AG04450 (cell line): ENCODE results near the gene PPP2R2C. TPM values are rescaled to one million over a fixed set of nuclear protein-coding genes. Genes with fewer than 3 reads are reported as not detected.

Experiments used
- CTCF ChIA-PET: fragments of 300-600, 350-600 bp; formaldehyde crosslinking; extraction: SDS; loops from one replicate; lab custom pipeline; 2022; ENCODE audit warnings: antibody characterized with exemption, inconsistent platforms; lab: Charles Lee
- POLR2A ChIA-PET: fragments of 350-600 bp; formaldehyde crosslinking; extraction: SDS; loops from one replicate; lab custom pipeline; 2021; ENCODE audit warnings: antibody characterized with exemption, inconsistent platforms; lab: Yijun Ruan, JAX
- DNase-seq: peaks from one replicate; pipeline ENCODE4 v3.0.0-alpha.2; 2011; ENCODE audit warnings: low read depth, low spot score
- H3K27ac ChIP-seq: one replicate; pipeline ENCODE4 v1.5.1; 2012; ENCODE audit warnings: low read depth, low read length, control low read depth
- H3K27me3 ChIP-seq: one replicate; pipeline ENCODE4 v1.6.0; 2012; ENCODE audit warnings: low read length; ENCODE audit not compliant: control insufficient read depth, insufficient read depth
- H3K4me3 ChIP-seq: 2 replicates; pipeline ENCODE4 v1.5.1; 2011; ENCODE audit warnings: mild to moderate bottlenecking, low read depth, low read length, control low read depth
- H3K9me3 ChIP-seq: 2 replicates; pipeline ENCODE4 v1.5.1; 2012; ENCODE audit warnings: low read length; ENCODE audit not compliant: control insufficient read depth, insufficient read depth
- CTCF ChIP-seq: IDR thresholded peaks from 2 replicates; pipeline ENCODE4 v1.5.1; 2011; ENCODE audit warnings: low read depth, low read length, control low read depth, inconsistent platforms
- polyA plus RNA-seq: library from polyadenylated mRNA; depleted of rRNA; stranded (reverse); fragments of >200 nt; gene quantifications from 2 replicates; pipeline ENCODE4 v1.2.3, GENCODE V29; 2011

The PPP2R2C gene
- polyA plus RNA-seq, 1 experiment: 0.07 TPM

- Histone ChIP-seq H3K27me3 (no peaks in the 10 kb centered on the region), H3K4me3 (no peak overlapping the region), H3K9me3 (no peaks in the 10 kb centered on the region; the same call in 1 of the 2 replicates), H3K27ac (no peak overlapping the region)
- no peak for TF ChIP-seq CTCF
- DNase-seq: no peak
- CTCF ChIA-PET: no interaction called here
- POLR2A ChIA-PET: interaction anchor here (0.6 kb wide), 1 partner anchor 10 kb away, joined by 6 read pairs; no protein-coding TSS in a partner anchor
Measured at GRCh38 chr4:6446538-6447451, 25.6 kb downstream of the PPP2R2C start.

DNA sequence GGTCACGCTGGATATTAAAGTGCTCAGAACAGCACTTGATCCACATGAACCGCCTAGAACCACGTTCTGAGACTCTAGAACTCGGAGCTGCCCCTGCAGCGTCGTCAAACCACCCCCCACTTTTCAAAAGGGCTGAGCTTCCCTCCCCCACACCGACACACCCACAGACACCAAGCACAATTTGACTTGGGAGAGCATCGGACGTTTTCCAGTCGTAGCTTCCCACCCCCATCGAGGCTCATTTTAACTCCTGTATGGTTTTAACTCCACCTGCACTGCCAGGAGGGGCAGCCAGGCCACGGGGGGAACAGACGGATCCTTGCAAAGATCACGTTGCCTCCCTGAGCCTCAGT is 26.3 kb downstream of the PPP2R2C start:
- CTCF ChIA-PET: no interaction called here
- POLR2A ChIA-PET: no interaction called here
- no peak for TF ChIP-seq CTCF

DNA sequence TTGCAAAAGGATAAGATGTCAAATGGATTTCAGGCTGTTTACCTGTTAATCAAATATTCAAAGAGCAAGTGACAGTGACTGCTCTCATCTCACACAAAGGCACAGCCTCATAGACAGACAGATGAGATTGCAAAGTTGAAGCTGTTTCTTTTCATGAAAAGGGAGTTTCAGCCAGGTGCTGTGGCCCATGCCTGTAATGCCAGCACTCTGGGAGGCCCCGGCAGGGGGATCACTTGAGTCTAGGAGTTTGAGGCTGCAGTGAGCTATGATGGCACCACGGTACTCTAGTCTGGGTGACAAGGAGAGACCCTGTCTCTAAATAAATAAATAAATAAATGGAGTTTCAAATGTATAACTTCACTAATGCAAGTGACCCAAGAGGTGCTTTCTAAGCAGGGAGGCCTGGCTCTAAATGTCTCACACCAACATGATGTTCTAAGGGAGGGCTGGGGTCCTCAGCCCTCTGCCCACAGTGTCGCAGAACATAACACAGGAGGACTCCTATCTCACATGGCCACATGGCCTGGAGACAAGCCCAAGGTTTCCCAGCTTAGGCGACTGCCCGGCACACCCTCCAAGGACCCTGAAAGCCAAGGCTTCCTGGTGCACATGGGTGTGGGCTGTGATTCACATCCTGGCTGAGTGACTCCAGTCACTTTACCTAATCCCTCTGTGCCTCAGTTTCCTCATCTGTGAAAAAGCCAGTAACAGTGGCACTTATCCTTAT is 26.8 kb downstream of the PPP2R2C start:
- Histone ChIP-seq H3K27ac (no peak overlapping the region), H3K4me3 (no peak overlapping the region), H3K9me3 (no peaks in the 10 kb centered on the region; the same call in 1 of the 2 replicates), H3K27me3 (no peaks in the 10 kb centered on the region)
- no peak for TF ChIP-seq CTCF
- POLR2A ChIA-PET: no interaction called here
- CTCF ChIA-PET: no interaction called here
- DNase-seq: no peak

More for the DNA sequence above, 26.3 kb downstream of the PPP2R2C start:
- DNase-seq: no peak
- no peak overlapping the region for H3K27ac ChIP-seq
- H3K27me3 ChIP-seq: no peaks in the 10 kb centered on the region
- H3K4me3 ChIP-seq: no peak overlapping the region
- no peaks in the 10 kb centered on the region; the same call in 1 of the 2 replicates for H3K9me3 ChIP-seq

- no peaks in the 10 kb centered on the region for H3K27me3 ChIP-seq
- ChIA-PET POLR2A (no interaction called here), CTCF (no interaction called here)
- DNase-seq: no peak
- no peak overlapping the region for H3K27ac ChIP-seq
- H3K9me3 ChIP-seq: no peaks in the 10 kb centered on the region; the same call in 1 of the 2 replicates
- TF ChIP-seq CTCF: no peak
- H3K4me3 ChIP-seq: no peak overlapping the region
Measured at GRCh38 chr4:6444582-6444981, 27.8 kb downstream of the PPP2R2C start.
